Cardiac ventricle fibroblast (primary cell): ENCODE data around the gene DPP10. TPM values are rescaled to one million over a fixed set of nuclear protein-coding genes. Genes with fewer than 3 reads are reported as not detected.

Experiments used
- total RNA-seq: library from RNA; depleted of rRNA; stranded (reverse); fragments of >200 nt; gene quantifications from 2 replicates; pipeline ENCODE4 v1.2.3, GENCODE V29; 2015

DPP10 gene
- total RNA-seq, result not detected in 2 replicates

DNA sequence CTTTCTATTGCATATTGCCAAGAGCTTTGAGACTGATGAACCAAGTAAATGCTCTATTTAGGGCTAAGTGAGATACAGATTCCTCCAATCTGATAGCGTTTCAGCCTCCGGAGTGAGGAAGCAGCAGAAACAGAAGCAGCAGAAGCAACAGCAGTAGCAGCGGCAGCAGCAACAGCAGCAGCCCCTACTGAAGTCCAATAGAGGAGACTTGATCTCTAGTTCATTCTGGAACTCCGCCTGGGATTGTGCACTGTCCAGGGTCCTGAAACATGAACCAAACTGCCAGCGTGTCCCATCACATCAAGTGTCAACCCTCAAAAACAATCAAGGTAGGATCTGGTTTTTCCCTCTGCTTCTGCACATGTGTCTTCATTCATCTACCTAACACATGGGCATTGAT, at the start of gene DPP10:
Gene DPP10, plus strand, starts transcription at position 132 of the 400 bp plus-strand sequence.

